Activated T-cell treated with anti-CD3 and anti-CD28 coated beads, Interleukin-2, amount 50 U/mL, for 1 hour (primary cell): ENCODE measurements around the gene LSM4.

Experiments used
- DNase-seq: peaks from one replicate; pipeline ENCODE4 v3.0.0-alpha.2; 2020

The LSM4 gene

GRCh38 chr19:18274219-18274780 lies 48.6 kb downstream of the LSM4 start, which contains the start of gene IQCN:
TSS of gene IQCN (minus strand) at chr19:18274452. CDS start at chr19:18269478, 4,974 bp downstream.
- peak; percentile 61 for DNase-seq

- DNase-seq: no peak
Measured at GRCh38 chr19:18273561-18274218, 49.2 kb downstream of the LSM4 start.

GRCh38 chr19:18271433-18271841 lies 51.4 kb downstream of the LSM4 start:
- DNase-seq: no peak

GRCh38 chr19:18270326-18270725 lies 52.5 kb downstream of the LSM4 start:
- DNase-seq: no peak

- DNase-seq: no peak
Measured at GRCh38 chr19:18269070-18269723, 53.7 kb downstream of the LSM4 start.

GRCh38 chr19:18266771-18267686 lies 55.8 kb downstream of the LSM4 start:
- DNase-seq: no peak

GRCh38 chr19:18265582-18265981 lies 57.3 kb downstream of the LSM4 start:
- DNase-seq: no peak

GRCh38 chr19:18264971-18265540 lies 57.8 kb downstream of the LSM4 start:
- no peak for DNase-seq

- no peak for DNase-seq
Measured at GRCh38 chr19:18264137-18264854, 58.6 kb downstream of the LSM4 start.

- DNase-seq: no peak
Measured at GRCh38 chr19:18263324-18264136, 59.3 kb downstream of the LSM4 start.

GRCh38 chr19:18262917-18263316 lies 60.0 kb downstream of the LSM4 start:
- DNase-seq: no peak

- DNase-seq: no peak
Measured at GRCh38 chr19:18262144-18262543, 60.7 kb downstream of the LSM4 start.

- DNase-seq: no peak
Measured at GRCh38 chr19:18261474-18261873, 61.4 kb downstream of the LSM4 start.

GRCh38 chr19:18259893-18260292 lies 63.0 kb downstream of the LSM4 start:
- DNase-seq: no peak

- DNase-seq: no peak
Measured at GRCh38 chr19:18257503-18258470, 65.1 kb downstream of the LSM4 start.
